Peyer's patch (tissue), 4 donors: ENCODE results near the gene TNFRSF11A.

Source experiments
- POLR2A ChIP-seq, 2 donors: fragments of 450-650 bp; IDR thresholded peaks; one replicate each; pipeline ENCODE4 v1.5.1; 2017; ENCODE audit warnings: antibody characterized with exemption in 2 of 2, mild to moderate bottlenecking in 2 of 2, moderate library complexity in 2 of 2
- TF ChIP-seq, protein P1 (sequence below), 6 experiments: fragments of 450-650 bp in 4 of 6; fragments of 200-600 bp in 2 of 6; sonication (generic) in 1 of 6; IDR thresholded peaks; one replicate each; pipeline ENCODE4 v1.5.1; 2017 to 2019; ENCODE audit warnings: antibody characterized with exemption in 6 of 6, mild to moderate bottlenecking in 3 of 6, moderate library complexity in 1 of 6

DNA sequence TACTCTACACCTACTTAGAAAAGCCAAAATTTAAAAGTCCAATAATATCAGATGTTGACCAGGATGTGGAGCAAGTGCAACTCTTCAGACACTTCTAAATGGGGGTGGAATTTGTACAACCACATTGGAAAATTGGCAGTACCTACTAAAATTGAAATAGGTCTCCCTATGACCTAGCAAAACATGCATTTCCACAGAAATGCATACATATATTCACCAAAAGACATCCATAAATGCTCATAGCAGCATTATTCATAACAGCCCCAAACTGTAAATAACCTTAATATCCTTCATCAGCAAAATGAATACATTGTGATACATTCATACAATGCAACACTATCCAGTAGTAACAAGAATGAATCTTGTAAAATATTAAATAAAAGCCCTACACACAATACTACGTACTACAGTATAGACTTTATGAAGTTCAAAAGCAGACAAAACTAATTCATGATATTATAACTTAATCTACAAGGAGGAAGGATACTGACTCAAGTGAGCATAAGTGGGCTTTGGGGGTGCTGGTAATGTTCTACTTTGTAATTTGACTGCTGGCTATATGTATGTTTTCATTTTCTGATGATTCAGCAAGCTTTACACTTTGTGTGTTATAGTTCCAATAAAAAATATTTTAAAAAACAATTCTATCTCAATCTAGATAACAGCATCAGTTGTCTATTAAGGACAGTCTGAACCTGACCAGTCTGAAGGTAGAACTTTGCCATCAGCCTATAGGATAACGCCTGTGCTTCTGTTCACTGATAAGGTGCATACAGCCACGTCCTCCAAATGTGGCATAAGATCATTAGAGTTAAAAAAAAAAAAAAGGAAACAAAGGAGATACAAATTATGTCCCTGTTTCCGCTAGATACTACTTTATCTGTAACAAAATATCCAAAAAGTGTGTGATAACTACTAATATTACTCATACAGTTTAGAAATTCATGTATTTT, 6.6 kb upstream of the TNFRSF11A start:
- TF ChIP-seq, protein P1, sequence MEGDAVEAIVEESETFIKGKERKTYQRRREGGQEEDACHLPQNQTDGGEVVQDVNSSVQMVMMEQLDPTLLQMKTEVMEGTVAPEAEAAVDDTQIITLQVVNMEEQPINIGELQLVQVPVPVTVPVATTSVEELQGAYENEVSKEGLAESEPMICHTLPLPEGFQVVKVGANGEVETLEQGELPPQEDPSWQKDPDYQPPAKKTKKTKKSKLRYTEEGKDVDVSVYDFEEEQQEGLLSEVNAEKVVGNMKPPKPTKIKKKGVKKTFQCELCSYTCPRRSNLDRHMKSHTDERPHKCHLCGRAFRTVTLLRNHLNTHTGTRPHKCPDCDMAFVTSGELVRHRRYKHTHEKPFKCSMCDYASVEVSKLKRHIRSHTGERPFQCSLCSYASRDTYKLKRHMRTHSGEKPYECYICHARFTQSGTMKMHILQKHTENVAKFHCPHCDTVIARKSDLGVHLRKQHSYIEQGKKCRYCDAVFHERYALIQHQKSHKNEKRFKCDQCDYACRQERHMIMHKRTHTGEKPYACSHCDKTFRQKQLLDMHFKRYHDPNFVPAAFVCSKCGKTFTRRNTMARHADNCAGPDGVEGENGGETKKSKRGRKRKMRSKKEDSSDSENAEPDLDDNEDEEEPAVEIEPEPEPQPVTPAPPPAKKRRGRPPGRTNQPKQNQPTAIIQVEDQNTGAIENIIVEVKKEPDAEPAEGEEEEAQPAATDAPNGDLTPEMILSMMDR (IDR thresholded peaks at IDR 0.05): no peak
- no peak for TF ChIP-seq POLR2A (IDR thresholded peaks at IDR 0.05)
